Thoracic aorta (tissue), 2 donors: ENCODE data around the gene CITED2. TPM values are rescaled to one million over a fixed set of nuclear protein-coding genes. Genes with fewer than 3 reads are reported as not detected.

Source experiments
- ATAC-seq: fragments of 150-250 bp; one replicate; pipeline ENCODE4 v1.8.0; 2017; ENCODE audit warnings: low read depth; ENCODE audit not compliant: insufficient number of reproducible peaks, low FRiP score
- DNase-seq: peaks from one replicate; pipeline ENCODE4 v3.0.0-alpha.2; 2020; ENCODE audit warnings: low spot score
- H3K27ac ChIP-seq, 2 donors: fragments of 200-600 bp; sonication (generic); 1 replicate in 1 of 2; 2 replicates in 1 of 2; pipeline ENCODE4 v1.5.1; 2016; ENCODE audit warnings: mild to moderate bottlenecking in 2 of 2, moderate library complexity in 2 of 2
- H3K27me3 ChIP-seq: fragments of 200-600 bp; sonication (generic); replicated peaks from 2 replicates; pipeline ENCODE4 v1.6.0; 2016; ENCODE audit warnings: mild to moderate bottlenecking; ENCODE audit not compliant: insufficient read depth
- H3K36me3 ChIP-seq: fragments of 200-600 bp; sonication (generic); one replicate; pipeline ENCODE4 v1.5.1; 2016
- H3K4me1 ChIP-seq, 2 donors: fragments of 200-600 bp; sonication (generic); 1 replicate in 1 of 2; 2 replicates in 1 of 2; pipeline versions ENCODE4 v1.5.1 to v1.6.0; 2016; ENCODE audit warnings: low read depth in 2 of 2, mild to moderate bottlenecking in 1 of 2; ENCODE audit not compliant: control insufficient read depth in 1 of 2
- H3K4me3 ChIP-seq: fragments of 200-600 bp; sonication (generic); 2 replicates; pipeline ENCODE4 v1.5.1; 2016; ENCODE audit warnings: mild to moderate bottlenecking
- H3K9me3 ChIP-seq: fragments of 200-600 bp; sonication (generic); 2 replicates; pipeline ENCODE4 v1.5.1; 2016
- CTCF ChIP-seq: fragments of 200-600 bp; sonication (generic); IDR thresholded peaks from one replicate; pipeline ENCODE4 v1.5.1; 2019; ENCODE audit warnings: antibody characterized with exemption
- total RNA-seq, 2 donors: library from RNA; depleted of rRNA; stranded (reverse); fragments of >200 nt; gene quantifications; one replicate each; pipeline versions ENCODE4 v1.1.0 to v1.2.3, GENCODE V29; 2016

Gene CITED2
- total RNA-seq, 2 donors from 2014 or later: 43.5 to 62.7 TPM

- Histone ChIP-seq H3K27me3 (no peaks in the 10 kb centered on the region), H3K9me3 (no peaks in the 10 kb centered on the region)
Observed at GRCh38 chr6:139378226-139378625, 3.8 kb upstream of the CITED2 start.

GRCh38 chr6:139376604-139377218 lies 2.3 kb upstream of the CITED2 start:
- peaks cover 5 to 12% of the 10 kb centered on the region in 2 donors for H3K4me1 ChIP-seq
- TF ChIP-seq CTCF: no peak
- DNase-seq (no peak), ATAC-seq (no peak)
- H3K27me3 ChIP-seq: no peaks in the 10 kb centered on the region
- H3K9me3 ChIP-seq: no peaks in the 10 kb centered on the region
- H3K36me3 ChIP-seq: no peaks in the 10 kb centered on the region
- peak overlapping the region; percentile 89 for H3K27ac ChIP-seq
- H3K4me3 ChIP-seq: peak overlapping the region; percentile 96

More at GRCh38 chr6:139378226-139378625, 3.8 kb upstream of the CITED2 start:
- no peak for TF ChIP-seq CTCF
- no peak overlapping the region for H3K4me3 ChIP-seq
- ATAC-seq: no peak
- H3K36me3 ChIP-seq: no peaks in the 10 kb centered on the region
- no peak overlapping the region for H3K27ac ChIP-seq
- no peak for DNase-seq
- H3K4me1 ChIP-seq: peaks cover 5 to 10% of the 10 kb centered on the region in 2 donors

- peak overlapping the region; percentile 89 for H3K27ac ChIP-seq
Observed at GRCh38 chr6:139376017-139376330, 1.5 kb upstream of the CITED2 start.

GRCh38 chr6:139375226-139376016 lies 973 bp upstream of the CITED2 start:
- H3K4me1 ChIP-seq: peaks cover 9 to 25% of the 10 kb centered on the region in 2 donors

More at GRCh38 chr6:139376017-139376330, 1.5 kb upstream of the CITED2 start:
- DNase-seq: no peak
- H3K27me3 ChIP-seq: no peaks in the 10 kb centered on the region
- TF ChIP-seq CTCF: no peak
- no peaks in the 10 kb centered on the region for H3K36me3 ChIP-seq
- H3K4me3 ChIP-seq: peak overlapping the region; percentile 96
- no peaks in the 10 kb centered on the region for H3K9me3 ChIP-seq
- H3K4me1 ChIP-seq: peaks cover 9 to 20% of the 10 kb centered on the region in 2 donors
- no peak for ATAC-seq

More at GRCh38 chr6:139375226-139376016, 973 bp upstream of the CITED2 start:
- H3K9me3 ChIP-seq: no peaks in the 10 kb centered on the region
- H3K27ac ChIP-seq: peak overlapping the region; percentile 89
- no peak for TF ChIP-seq CTCF
- peak; percentile 41 for DNase-seq
- H3K4me3 ChIP-seq: peak overlapping the region; percentile 96
- no peaks in the 10 kb centered on the region for H3K36me3 ChIP-seq
- ATAC-seq: peak; percentile 60
- H3K27me3 ChIP-seq: no peaks in the 10 kb centered on the region
